HCT116 (cell line): ENCODE measurements around the gene THSD4. TPM values are rescaled to one million over a fixed set of nuclear protein-coding genes. Genes with fewer than 3 reads are reported as not detected.

ENCODE experiments used
- ATAC-seq: fragments of 200-7000 bp; cut with Tn5 transposase; 2 replicates; pipeline ENCODE4 v1.9.1; 2020; ENCODE audit warnings: mild to moderate bottlenecking, moderate library complexity
- BruUV-seq: library from RNA; stranded (reverse); fragments of 400-500 nt; replicated peaks from 2 replicates; lab custom pipeline; 2021; lab: Mats Ljungman, UMichigan
- CTCF ChIA-PET: fragments of 300-600 bp; sonication (Branson Sonifier 250); formaldehyde crosslinking; loops from one replicate; lab custom pipeline; 2021; ENCODE audit warnings: antibody characterized with exemption; lab: Charles Lee
- POLR2A ChIA-PET: fragments of 300-600, 350-600 bp; sonication (Branson Sonifier 250); formaldehyde crosslinking; loops from one replicate; lab custom pipeline; 2021; ENCODE audit warnings: antibody characterized with exemption; lab: Charles Lee
- RAD21 ChIA-PET, 2 experiments: fragments of 300-600 bp; sonication (Branson Sonifier 250); formaldehyde crosslinking; loops; one replicate each; lab custom pipeline; 2023; ENCODE audit warnings: low total read pairs in 2 of 2; ENCODE audit not compliant: uncharacterized antibody in 2 of 2, unreplicated experiment in 2 of 2, low non-redundant PET in 1 of 2; lab: Charles Lee
- DNase-seq: peaks from one replicate; pipeline ENCODE4 v3.0.0-alpha.2; 2010; ENCODE audit warnings: low read depth, low spot score
- H2AFZ ChIP-seq: fragments of 200-600 bp; shearing (Covaris generic), sonication (generic); 2 replicates; pipeline ENCODE4 v1.6.1; 2017; ENCODE audit warnings: low read depth, mixed run types, mixed read lengths, antibody characterized with exemption, low read length; ENCODE audit not compliant: poor library complexity, severe bottlenecking
- H3K27ac ChIP-seq: 2 replicates; pipeline ENCODE4 v1.5.1; 2012; ENCODE audit warnings: low read depth, low read length
- H3K27me3 ChIP-seq: fragments of 200-600 bp; sonication (generic); 2 replicates; pipeline ENCODE4 v1.6.1; 2016; ENCODE audit warnings: mixed run types, low read length, mixed read lengths; ENCODE audit not compliant: insufficient read depth
- H3K36me3 ChIP-seq, 2 experiments: fragments of 200-500 bp in 1 of 2; fragments of 200-600 bp in 1 of 2; sonication (Bioruptor generic) in 1 of 2; sonication (generic) in 1 of 2; 2 replicates each; pipeline versions ENCODE4 v1.5.1 to v1.6.1; 2014 to 2016; ENCODE audit warnings: low read length in 2 of 2, inconsistent platforms in 1 of 2, mixed read lengths in 1 of 2, mixed run types in 1 of 2; ENCODE audit not compliant: insufficient read depth in 2 of 2, control insufficient read depth in 1 of 2
- H3K4me1 ChIP-seq, 2 experiments: fragments of 200-600 bp in 1 of 2; sonication (generic) in 1 of 2; 2 replicates each; pipeline versions ENCODE4 v1.5.1 to v1.6.1; 2012 to 2017; ENCODE audit warnings: low read length in 2 of 2, inconsistent platforms in 1 of 2, mild to moderate bottlenecking in 1 of 2, mixed read lengths in 1 of 2, mixed run types in 1 of 2, moderate library complexity in 1 of 2; ENCODE audit not compliant: insufficient read depth in 2 of 2, control insufficient read depth in 1 of 2
- H3K4me2 ChIP-seq: fragments of 200-600 bp; sonication (generic); 2 replicates; pipeline ENCODE4 v1.6.1; 2017; ENCODE audit warnings: mixed run types, low read length, mixed read lengths
- H3K4me3 ChIP-seq, 2 experiments: fragments of 200-600 bp in 1 of 2; sonication (generic) in 1 of 2; replicated peaks in 1 of 2; 2 replicates each; pipeline ENCODE4 v1.5.1; 2011 to 2016; ENCODE audit warnings: low read length in 2 of 2, control low read depth in 1 of 2, low read depth in 1 of 2, mild to moderate bottlenecking in 1 of 2, mixed read lengths in 1 of 2, mixed run types in 1 of 2
- H3K79me2 ChIP-seq: fragments of 200-600 bp; sonication (generic); 2 replicates; pipeline ENCODE4 v1.6.1; 2017; ENCODE audit warnings: mild to moderate bottlenecking, mixed run types, low read length, moderate library complexity, mixed read lengths; ENCODE audit not compliant: insufficient read depth
- H3K9ac ChIP-seq: fragments of 200-600 bp; sonication (generic); 2 replicates; pipeline ENCODE4 v1.6.1; 2016; ENCODE audit warnings: low read length, mixed read lengths
- H3K9me2 ChIP-seq: fragments of 200-600 bp; sonication (generic), shearing (Covaris generic); 2 replicates; pipeline ENCODE4 v1.6.1; 2017; ENCODE audit warnings: mixed run types, mild to moderate bottlenecking, moderate library complexity; ENCODE audit not compliant: insufficient read depth
- H3K9me3 ChIP-seq, 2 experiments: fragments of 200-500 bp in 1 of 2; fragments of 200-600 bp in 1 of 2; sonication (Bioruptor generic) in 1 of 2; sonication (generic) in 1 of 2; 2 replicates each; pipeline ENCODE4 v1.6.1; 2014 to 2017; ENCODE audit warnings: low read length in 2 of 2, mixed read lengths in 2 of 2, inconsistent platforms in 1 of 2, low read depth in 1 of 2, mild to moderate bottlenecking in 1 of 2, mixed run types in 1 of 2, moderate library complexity in 1 of 2; ENCODE audit not compliant: control insufficient read depth in 1 of 2, insufficient read depth in 1 of 2
- H4K20me1 ChIP-seq: fragments of 200-600 bp; sonication (generic), shearing (Covaris generic); 2 replicates; pipeline ENCODE4 v1.6.1; 2017; ENCODE audit warnings: mixed run types, mild to moderate bottlenecking, moderate library complexity; ENCODE audit not compliant: insufficient read depth
- ATF3 ChIP-seq: IDR thresholded peaks from 2 replicates; pipeline ENCODE4 v1.6.1; 2012
- CBX3 ChIP-seq: IDR thresholded peaks from 2 replicates; pipeline ENCODE4 v1.6.1; 2012; ENCODE audit warnings: low read depth
- CEBPB ChIP-seq: IDR thresholded peaks from 2 replicates; pipeline ENCODE4 v1.6.1; 2012; ENCODE audit warnings: low read depth
- CTCF ChIP-seq, 3 experiments: fragments of 200-600 bp in 1 of 3; sonication (generic) in 1 of 3; IDR thresholded peaks in 2 of 3; conservative IDR thresholded peaks in 1 of 3; 2 replicates each; pipeline ENCODE4 v1.5.1; 2012 to 2017; ENCODE audit warnings: low read depth in 2 of 3, low read length in 2 of 3, antibody characterized with exemption in 1 of 3, borderline replicate concordance in 1 of 3, control low read depth in 1 of 3, mild to moderate bottlenecking in 1 of 3, mixed read lengths in 1 of 3, mixed run types in 1 of 3, moderate library complexity in 1 of 3; ENCODE audit not compliant: insufficient read depth in 1 of 3
- EGR1 ChIP-seq: IDR thresholded peaks from 2 replicates; pipeline ENCODE4 v1.6.1; 2012; ENCODE audit warnings: low read depth
- ELF1 ChIP-seq: IDR thresholded peaks from 2 replicates; pipeline ENCODE4 v1.6.1; 2012; ENCODE audit warnings: low read depth, borderline replicate concordance
- EZH2 ChIP-seq: fragments of 200-600 bp; sonication (generic); IDR thresholded peaks from 2 replicates; pipeline ENCODE4 v1.6.1; 2017; ENCODE audit warnings: antibody characterized with exemption, mixed run types
- EZH2phosphoT487 ChIP-seq: fragments of 200-600 bp; IDR thresholded peaks from 2 replicates; pipeline ENCODE4 v1.6.1; 2018; ENCODE audit warnings: antibody characterized with exemption, borderline replicate concordance
- FOSL1 ChIP-seq: IDR thresholded peaks from 2 replicates; pipeline ENCODE4 v1.6.1; 2012; ENCODE audit warnings: low read depth
- POLR2A ChIP-seq: IDR thresholded peaks from 2 replicates; pipeline ENCODE4 v1.7.0; 2011; ENCODE audit warnings: borderline replicate concordance; ENCODE audit not compliant: insufficient read depth, insufficient read length; ENCODE audit errors: extremely low read depth
- POLR2AphosphoS5 ChIP-seq: IDR thresholded peaks from 2 replicates; pipeline ENCODE4 v1.6.1; 2011; ENCODE audit warnings: mild to moderate bottlenecking, low read depth, low read length, moderate library complexity
- REST ChIP-seq: IDR thresholded peaks from 2 replicates; pipeline ENCODE4 v1.6.1; 2012; ENCODE audit warnings: low read depth
- SIN3A ChIP-seq: IDR thresholded peaks from 2 replicates; pipeline ENCODE4 v1.6.1; 2012; ENCODE audit warnings: low read depth
- SP1 ChIP-seq: IDR thresholded peaks from 2 replicates; pipeline ENCODE4 v1.6.1; 2012; ENCODE audit warnings: low read depth
- SRF ChIP-seq: IDR thresholded peaks from 2 replicates; pipeline ENCODE4 v1.6.1; 2012; ENCODE audit warnings: low read depth
- TCF7L2 ChIP-seq: IDR thresholded peaks from 2 replicates; pipeline ENCODE4 v1.7.0; 2011; ENCODE audit warnings: borderline replicate concordance, inconsistent platforms; ENCODE audit not compliant: insufficient read depth, insufficient read length; ENCODE audit errors: extremely low read depth
- YY1 ChIP-seq: IDR thresholded peaks from 2 replicates; pipeline ENCODE4 v1.6.1; 2011; ENCODE audit warnings: low read length, low read depth, moderate library complexity, mild to moderate bottlenecking; ENCODE audit not compliant: insufficient replicate concordance; ENCODE audit errors: extremely low read depth
- ZFX ChIP-seq: fragments of 450-650 bp; IDR thresholded peaks from 2 replicates; pipeline ENCODE4 v1.6.1; 2017
- ZNF274 ChIP-seq: fragments of 200-500 bp; sonication (Bioruptor generic); IDR thresholded peaks from 2 replicates; pipeline ENCODE4 v1.6.1; 2014; ENCODE audit warnings: mild to moderate bottlenecking, low read depth, low read length, inconsistent platforms
- intact Hi-C: fragments of 100-400 bp; cut with micrococcal nuclease; formaldehyde crosslinking; loops from 2 replicates; pipeline ENCODE4 v1.10.0; 2022
- total RNA-seq: library from RNA; stranded (reverse); gene quantifications from one replicate; pipeline ENCODE4 v1.2.1, GENCODE V29; 2021; ENCODE audit not compliant: unreplicated experiment
- TF ChIP-seq, protein P1 (sequence below): IDR thresholded peaks from 2 replicates; pipeline ENCODE4 v1.6.1; 2012

Gene THSD4
- total RNA-seq, 1 experiment from 2014 or later, result 30.5 TPM

GRCh38 chr15:71199384-71200351 is 84.4 kb downstream of the THSD4 start:
- Histone ChIP-seq H3K36me3 (no peaks in the 10 kb centered on the region), H3K27me3 (no peaks in the 10 kb centered on the region), H3K4me2 (no peak overlapping the region), H3K9ac (no peak overlapping the region), H3K27ac (no peak overlapping the region), H4K20me1 (no peaks in the 10 kb centered on the region), H3K4me1 (no peaks in the 10 kb centered on the region), H3K9me3 (no peaks in the 10 kb centered on the region), H3K79me2 (no peaks in the 10 kb centered on the region), H2AFZ (no peak overlapping the region), H3K4me3 (no peak overlapping the region), H3K9me2 (no peaks in the 10 kb centered on the region)
- intact Hi-C loops, result loop anchor here (5.0 kb wide), 1 partner anchor 98 kb away; no protein-coding TSS in a partner anchor
- ChIA-PET CTCF (no interaction called here), RAD21 (no interaction called here), POLR2A (no interaction called here)
- BruUV-seq, result no TSS peak
- ATAC-seq (no peak), DNase-seq (no peak)
- TF ChIP-seq CEBPB (no peak), EZH2phosphoT487 (no peak), SP1 (no peak), ELF1 (no peak), ZFX (no peak), SRF (no peak), ZNF274 (no peak), YY1 (no peak), EZH2 (no peak), SIN3A (no peak), TCF7L2 (no peak), CTCF (IDR thresholded peaks at IDR 0.05 in 2 of 3, conservative IDR thresholded peaks at IDR 0.05 in 1 of 3; ENCODE audit: borderline replicate concordance in 1 of 3, insufficient read depth in 1 of 3, low read depth in 2 of 3, low read length in 2 of 3) (no peak), FOSL1 (no peak), POLR2AphosphoS5 (no peak), CBX3 (no peak), POLR2A (no peak), ATF3 (no peak), REST (no peak), EGR1 (no peak)
- TF ChIP-seq, protein P1, sequence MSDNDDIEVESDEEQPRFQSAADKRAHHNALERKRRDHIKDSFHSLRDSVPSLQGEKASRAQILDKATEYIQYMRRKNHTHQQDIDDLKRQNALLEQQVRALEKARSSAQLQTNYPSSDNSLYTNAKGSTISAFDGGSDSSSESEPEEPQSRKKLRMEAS, result no peak
